ENCODE results near the gene NECTIN1. TPM values are rescaled to one million over a fixed set of nuclear protein-coding genes. Genes with fewer than 3 reads are reported as not detected.

NECTIN1 gene
- total RNA-seq, 1 experiment from 2014 or later = 2.7 TPM

GRCh38 chr11:119643876-119644225 lies 85.1 kb downstream of the NECTIN1 start:
- in situ Hi-C loops (cut with HindIII; ENCODE audit: low pct_unique_long_range_greater_than_20kb, low sequenced_read_pairs) = no loop called here
- no peak for DNase-seq (ENCODE audit: low read depth, low spot score)

DNA sequence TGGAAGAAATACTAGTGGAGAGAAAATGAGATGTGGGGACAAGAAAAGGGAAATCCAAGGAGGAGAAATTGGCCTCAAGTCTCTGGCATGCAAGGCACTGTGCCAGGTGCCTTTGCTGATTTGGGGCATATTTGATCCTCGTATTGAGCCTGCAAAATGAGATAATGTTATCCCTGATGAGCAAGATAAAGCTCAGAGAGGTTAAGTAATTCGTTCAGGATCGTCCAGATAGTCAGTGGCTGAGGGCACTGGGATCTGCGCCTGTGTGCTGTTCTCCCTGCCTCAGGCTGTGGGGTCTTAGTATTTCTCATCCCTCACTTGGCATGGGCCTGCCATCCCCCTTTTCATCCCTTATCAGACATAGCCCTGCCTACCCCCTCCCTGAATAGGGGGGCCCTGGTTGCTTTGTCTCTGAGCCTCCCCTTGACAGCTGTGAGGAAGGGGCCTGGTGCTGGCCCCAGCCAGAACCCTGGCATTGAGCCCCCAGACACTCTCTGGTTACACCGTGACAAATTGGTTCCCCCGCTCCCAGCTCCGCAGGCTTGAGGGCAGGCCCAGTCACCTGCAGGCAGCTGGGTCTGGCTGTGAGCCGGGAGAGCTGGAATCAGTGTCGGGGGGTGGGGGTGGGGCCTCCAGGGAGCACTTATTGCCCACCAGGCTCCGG lies 85.7 kb downstream of the NECTIN1 start:
- in situ Hi-C loops (cut with HindIII; ENCODE audit: low pct_unique_long_range_greater_than_20kb, low sequenced_read_pairs) = no loop called here

DNA sequence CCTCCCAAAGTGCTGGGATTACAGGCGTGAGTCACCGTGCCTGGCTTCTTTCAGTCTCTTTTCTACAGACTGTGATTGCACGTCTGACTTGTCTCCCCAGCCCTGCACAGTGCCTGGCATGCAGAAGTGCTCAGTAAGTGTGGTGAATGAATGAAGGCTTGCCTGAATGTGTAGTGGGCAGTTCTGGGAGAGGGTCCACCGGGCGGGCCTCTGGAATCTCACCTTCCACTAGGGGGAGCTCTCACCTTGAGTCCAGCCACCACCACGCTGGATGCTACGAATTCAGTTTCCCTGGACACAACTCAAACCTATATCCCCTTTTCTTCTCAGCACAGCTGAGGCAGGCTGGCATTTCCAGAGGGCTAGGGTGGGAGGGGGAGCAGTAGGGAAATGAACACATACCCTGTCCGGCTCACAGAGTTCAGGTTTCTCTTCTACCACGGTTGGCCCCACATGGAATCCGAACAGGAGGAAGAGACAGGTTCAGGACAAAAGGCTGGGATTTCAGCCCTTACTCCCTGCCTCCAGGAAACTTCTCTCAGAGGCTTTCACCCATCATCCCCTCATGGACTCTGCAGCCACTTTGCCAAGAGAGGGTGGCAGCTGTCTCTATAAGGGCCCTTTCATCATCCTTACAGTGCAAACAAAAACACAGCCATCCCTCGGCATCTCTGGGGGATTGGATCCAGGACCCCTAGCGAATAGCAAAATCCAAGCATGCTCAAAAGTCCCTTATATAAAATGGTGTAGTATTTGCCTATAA lies 86.8 kb downstream of the NECTIN1 start:
- DNase-seq (ENCODE audit: low read depth, low spot score) = peak; percentile 45
- in situ Hi-C loops (cut with HindIII; ENCODE audit: low pct_unique_long_range_greater_than_20kb, low sequenced_read_pairs) = no loop called here

More for the DNA sequence above, 85.7 kb downstream of the NECTIN1 start:
- DNase-seq (ENCODE audit: low read depth, low spot score) = no peak

- DNase-seq (ENCODE audit: low read depth, low spot score) = no peak
- in situ Hi-C loops (cut with HindIII; ENCODE audit: low pct_unique_long_range_greater_than_20kb, low sequenced_read_pairs) = no loop called here
Observed at GRCh38 chr11:119640541-119640940, 88.5 kb downstream of the NECTIN1 start.

DNA sequence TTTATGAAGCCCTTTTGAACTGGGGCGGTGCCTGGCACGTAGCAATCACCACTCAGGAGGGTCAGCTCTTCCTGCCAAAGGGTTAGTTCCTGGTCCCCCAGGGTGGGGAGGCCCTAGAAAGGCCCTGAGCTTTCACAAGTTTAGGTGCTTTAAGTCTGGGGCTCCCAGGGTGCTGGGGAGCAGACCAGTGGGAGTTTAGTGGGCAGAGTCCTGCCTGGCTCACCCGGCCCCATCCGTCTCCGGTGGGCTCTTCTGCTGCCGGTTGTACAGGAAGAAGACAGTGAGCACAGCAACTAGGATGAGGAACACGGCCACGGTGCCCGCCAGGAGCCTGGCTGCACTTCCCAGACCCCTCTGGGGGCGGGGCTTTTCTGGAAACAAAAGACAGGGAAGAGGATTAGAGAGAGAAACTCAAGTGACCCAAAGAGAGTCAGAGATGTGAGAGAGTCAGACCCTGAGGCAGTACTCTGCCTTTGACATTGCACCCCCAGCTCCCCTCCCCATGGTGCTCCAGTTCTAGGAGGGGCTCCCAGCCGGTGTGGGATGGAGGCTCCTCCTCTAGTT lies 89.3 kb downstream of the NECTIN1 start:
- in situ Hi-C loops (cut with HindIII; ENCODE audit: low pct_unique_long_range_greater_than_20kb, low sequenced_read_pairs) = no loop called here
- no peak for DNase-seq (ENCODE audit: low read depth, low spot score)

GRCh38 chr11:119638851-119639250 lies 90.1 kb downstream of the NECTIN1 start:
- no peak for DNase-seq (ENCODE audit: low read depth, low spot score)
- in situ Hi-C loops (cut with HindIII; ENCODE audit: low pct_unique_long_range_greater_than_20kb, low sequenced_read_pairs) = no loop called here

- no peak for DNase-seq (ENCODE audit: low read depth, low spot score)
- in situ Hi-C loops (cut with HindIII; ENCODE audit: low pct_unique_long_range_greater_than_20kb, low sequenced_read_pairs) = no loop called here
Observed at GRCh38 chr11:119637481-119637880, 91.5 kb downstream of the NECTIN1 start.

- DNase-seq (ENCODE audit: low read depth, low spot score) = no peak
- in situ Hi-C loops (cut with HindIII; ENCODE audit: low pct_unique_long_range_greater_than_20kb, low sequenced_read_pairs) = no loop called here
Observed at GRCh38 chr11:119635776-119636175, 93.2 kb downstream of the NECTIN1 start.

DNA sequence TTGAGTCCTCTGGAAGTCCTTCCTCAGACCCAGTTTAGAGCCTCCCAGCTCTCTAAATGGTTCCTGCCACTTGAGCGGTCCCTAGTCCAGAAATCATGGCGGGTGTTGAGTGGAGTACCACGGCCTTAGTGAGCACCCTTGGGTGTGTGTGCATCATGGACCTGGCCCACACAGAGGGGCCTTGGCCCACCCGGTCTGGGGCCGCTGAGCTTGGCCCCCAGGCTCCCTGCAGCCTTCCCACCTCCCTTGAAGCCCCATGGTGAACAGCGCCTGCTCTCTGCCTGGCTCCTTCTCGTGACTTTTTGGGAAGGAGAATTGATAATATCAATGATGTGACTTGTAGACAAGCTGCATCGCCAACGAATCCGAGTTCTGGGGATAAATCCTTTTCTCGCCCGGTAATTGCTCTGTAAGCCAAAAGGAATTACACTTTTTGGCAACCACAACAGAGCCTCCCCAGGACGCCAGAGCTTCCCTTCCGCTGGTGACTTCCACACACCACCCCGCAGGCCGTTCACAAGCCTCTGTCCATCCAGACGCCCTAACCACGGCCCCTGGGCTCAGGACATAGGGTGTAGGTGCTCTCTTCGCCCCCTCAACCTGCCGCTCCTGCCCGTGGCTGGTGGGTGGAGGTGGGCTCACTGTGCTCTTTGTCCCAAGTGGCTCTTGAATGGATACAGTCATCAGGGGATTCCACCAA lies 93.8 kb downstream of the NECTIN1 start:
- in situ Hi-C loops (cut with HindIII; ENCODE audit: low pct_unique_long_range_greater_than_20kb, low sequenced_read_pairs) = no loop called here
- DNase-seq (ENCODE audit: low read depth, low spot score) = no peak

- in situ Hi-C loops (cut with HindIII; ENCODE audit: low pct_unique_long_range_greater_than_20kb, low sequenced_read_pairs) = no loop called here
- no peak for DNase-seq (ENCODE audit: low read depth, low spot score)
Observed at GRCh38 chr11:119634301-119634700, 94.7 kb downstream of the NECTIN1 start.

GRCh38 chr11:119629834-119630624 lies 99.0 kb downstream of the NECTIN1 start:
- DNase-seq (ENCODE audit: low read depth, low spot score) = no peak
- in situ Hi-C loops (cut with HindIII; ENCODE audit: low pct_unique_long_range_greater_than_20kb, low sequenced_read_pairs) = no loop called here

DNA sequence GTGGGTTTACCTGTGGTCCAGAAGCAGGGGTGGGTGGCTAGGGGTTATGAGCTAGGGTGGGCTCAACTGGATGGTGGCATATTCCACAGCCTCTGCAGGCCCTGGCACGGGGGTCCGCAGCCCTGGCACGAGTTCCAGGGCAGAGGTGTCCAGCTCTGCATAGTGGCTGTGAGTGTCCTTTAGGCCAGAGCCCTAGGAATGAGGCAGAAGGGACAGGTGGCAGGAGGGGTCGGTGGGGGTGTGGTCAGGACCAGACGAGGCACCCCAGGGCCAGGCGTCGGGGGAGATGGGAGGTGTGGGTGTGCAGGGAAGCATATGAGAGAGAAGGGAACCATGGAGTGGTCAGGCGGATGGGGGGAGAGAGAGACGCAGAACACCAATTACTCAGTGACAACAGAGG lies 99.9 kb downstream of the NECTIN1 start:
- in situ Hi-C loops (cut with HindIII; ENCODE audit: low pct_unique_long_range_greater_than_20kb, low sequenced_read_pairs) = no loop called here
- DNase-seq (ENCODE audit: low read depth, low spot score) = no peak

DNA sequence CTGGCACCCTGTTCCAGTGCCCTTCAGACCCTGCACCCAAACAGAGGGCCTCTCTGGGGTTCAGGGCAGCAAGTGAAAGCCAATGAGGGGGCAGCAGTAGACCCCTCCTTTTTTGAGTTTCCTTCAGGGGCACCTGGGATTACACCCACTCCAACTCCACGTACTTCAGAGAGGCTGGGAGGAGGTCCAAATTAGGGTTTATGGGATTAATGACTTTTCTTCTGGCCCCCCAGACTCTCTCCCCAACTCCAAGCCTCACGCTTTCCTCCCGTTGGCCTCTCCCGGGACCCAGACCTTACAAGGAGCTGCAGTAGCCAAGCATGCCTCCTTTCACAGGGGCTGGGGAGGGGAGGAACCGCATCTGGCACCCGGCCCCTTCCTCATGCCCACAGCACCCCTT lies 101.7 kb downstream of the NECTIN1 start:
- in situ Hi-C loops (cut with HindIII; ENCODE audit: low pct_unique_long_range_greater_than_20kb, low sequenced_read_pairs) = no loop called here
- DNase-seq (ENCODE audit: low read depth, low spot score) = no peak

GRCh38 chr11:119626871-119627270 lies 102.1 kb downstream of the NECTIN1 start:
- DNase-seq (ENCODE audit: low read depth, low spot score) = no peak
- in situ Hi-C loops (cut with HindIII; ENCODE audit: low pct_unique_long_range_greater_than_20kb, low sequenced_read_pairs) = no loop called here

GRCh38 chr11:119626197-119626841 lies 102.7 kb downstream of the NECTIN1 start:
- no peak for DNase-seq (ENCODE audit: low read depth, low spot score)
- in situ Hi-C loops (cut with HindIII; ENCODE audit: low pct_unique_long_range_greater_than_20kb, low sequenced_read_pairs) = no loop called here

DNA sequence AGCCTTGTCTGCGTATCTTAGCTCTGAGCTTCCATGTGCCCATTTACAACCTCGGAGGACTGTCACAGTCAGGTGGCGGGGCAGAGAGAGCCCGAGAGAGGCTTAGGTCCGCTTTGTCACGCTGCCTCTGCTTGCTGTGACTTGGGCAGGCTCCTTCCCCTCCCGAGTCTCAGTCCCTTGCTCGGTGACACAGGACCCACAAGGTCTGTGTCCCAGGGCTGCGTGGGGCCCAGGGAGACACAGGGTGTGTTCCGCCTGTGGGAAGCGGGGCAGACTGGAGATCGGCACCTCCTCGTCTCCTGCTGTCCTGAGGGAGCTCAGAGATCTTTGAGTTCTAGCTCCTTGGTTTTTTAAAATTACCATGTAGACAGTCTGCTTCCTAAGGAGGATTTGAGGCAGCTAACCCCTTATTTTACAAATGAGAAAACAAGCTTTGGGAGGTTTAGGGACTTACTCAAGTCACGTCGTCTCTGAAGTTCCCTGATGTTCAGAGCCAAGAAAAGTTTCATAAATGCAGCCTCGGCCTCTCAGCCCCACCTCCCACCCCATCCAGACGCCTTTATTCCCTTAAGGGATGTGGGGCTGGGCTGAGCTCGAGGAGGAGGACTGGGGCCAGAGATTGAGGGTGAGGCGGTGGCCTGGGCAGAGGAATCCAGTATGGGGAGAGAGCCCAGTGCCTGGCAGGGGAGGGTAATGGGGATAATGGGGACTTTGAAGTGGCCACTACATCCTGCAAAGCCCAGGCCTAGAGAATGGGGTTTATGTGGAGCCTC lies 103.6 kb downstream of the NECTIN1 start:
- DNase-seq (ENCODE audit: low read depth, low spot score) = no peak
- in situ Hi-C loops (cut with HindIII; ENCODE audit: low pct_unique_long_range_greater_than_20kb, low sequenced_read_pairs) = no loop called here

DNA sequence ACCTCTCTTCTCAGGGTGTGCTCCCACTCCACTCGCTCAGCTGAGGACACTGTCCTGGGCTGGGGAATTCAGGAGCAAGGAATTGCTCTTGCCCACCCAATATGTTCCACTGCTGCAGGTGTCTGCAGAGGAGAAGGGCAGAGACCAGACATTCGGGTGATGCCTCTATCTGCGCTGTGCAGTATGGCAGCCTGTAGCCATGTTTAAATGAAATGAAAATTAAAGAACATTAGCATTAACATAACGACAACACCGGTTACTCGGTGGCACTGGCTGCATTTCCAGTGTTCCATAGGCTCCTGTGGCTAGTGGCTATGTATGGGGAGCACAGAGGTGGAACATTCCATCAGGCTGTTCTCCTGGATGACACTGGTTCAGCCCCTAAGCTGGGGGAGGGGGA lies 104.4 kb downstream of the NECTIN1 start:
- in situ Hi-C loops (cut with HindIII; ENCODE audit: low pct_unique_long_range_greater_than_20kb, low sequenced_read_pairs) = no loop called here
- no peak for DNase-seq (ENCODE audit: low read depth, low spot score)
